HL-60 (cell line): ENCODE data around the gene ZNF292.

Source experiments
- CTCF ChIP-seq: IDR thresholded peaks from one replicate; pipeline ENCODE4 v1.5.1; 2011; ENCODE audit warnings: low read length, control low read depth, inconsistent platforms; ENCODE audit not compliant: insufficient read depth
- GABPA ChIP-seq: IDR thresholded peaks from 2 replicates; pipeline ENCODE4 v1.6.1; 2012; ENCODE audit warnings: low read depth
- POLR2AphosphoS5 ChIP-seq: IDR thresholded peaks from 2 replicates; pipeline ENCODE4 v1.6.1; 2012; ENCODE audit warnings: low read depth
- REST ChIP-seq: IDR thresholded peaks from 2 replicates; pipeline ENCODE4 v1.6.1; 2012; ENCODE audit warnings: low read depth; ENCODE audit not compliant: insufficient replicate concordance
- SPI1 ChIP-seq: IDR thresholded peaks from 2 replicates; pipeline ENCODE4 v1.6.1; 2012; ENCODE audit warnings: low read depth, mild to moderate bottlenecking, borderline replicate concordance

GRCh38 chr6:87152526-87152955, 2.8 kb upstream of the ZNF292 start:
- TF ChIP-seq CTCF (no peak), POLR2AphosphoS5 (no peak), REST (no peak), SPI1 (no peak), GABPA (no peak)
